ENCODE measurements around the gene ACBD7.

- TF ChIP-seq, protein P1, sequence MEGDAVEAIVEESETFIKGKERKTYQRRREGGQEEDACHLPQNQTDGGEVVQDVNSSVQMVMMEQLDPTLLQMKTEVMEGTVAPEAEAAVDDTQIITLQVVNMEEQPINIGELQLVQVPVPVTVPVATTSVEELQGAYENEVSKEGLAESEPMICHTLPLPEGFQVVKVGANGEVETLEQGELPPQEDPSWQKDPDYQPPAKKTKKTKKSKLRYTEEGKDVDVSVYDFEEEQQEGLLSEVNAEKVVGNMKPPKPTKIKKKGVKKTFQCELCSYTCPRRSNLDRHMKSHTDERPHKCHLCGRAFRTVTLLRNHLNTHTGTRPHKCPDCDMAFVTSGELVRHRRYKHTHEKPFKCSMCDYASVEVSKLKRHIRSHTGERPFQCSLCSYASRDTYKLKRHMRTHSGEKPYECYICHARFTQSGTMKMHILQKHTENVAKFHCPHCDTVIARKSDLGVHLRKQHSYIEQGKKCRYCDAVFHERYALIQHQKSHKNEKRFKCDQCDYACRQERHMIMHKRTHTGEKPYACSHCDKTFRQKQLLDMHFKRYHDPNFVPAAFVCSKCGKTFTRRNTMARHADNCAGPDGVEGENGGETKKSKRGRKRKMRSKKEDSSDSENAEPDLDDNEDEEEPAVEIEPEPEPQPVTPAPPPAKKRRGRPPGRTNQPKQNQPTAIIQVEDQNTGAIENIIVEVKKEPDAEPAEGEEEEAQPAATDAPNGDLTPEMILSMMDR (IDR thresholded peaks at IDR 0.05) = no peak
- no peak for TF ChIP-seq EZH2 (IDR thresholded peaks at IDR 0.05; ENCODE audit: borderline replicate concordance, insufficient read depth, low read depth, low read length, poor library complexity, severe bottlenecking)
Observed at GRCh38 chr10:15072358-15072757, 16.2 kb downstream of the ACBD7 start.
